HL-60 (cell line): ENCODE results near the gene ADAM12.

Source experiments
- DNase-seq, 2 experiments: peaks; one replicate each; pipeline ENCODE4 v3.0.0-alpha.2; 2010 to 2020; ENCODE audit warnings: low read depth in 1 of 2, low spot score in 1 of 2
- H3K27ac ChIP-seq: fragments of 250-450 bp; sonication (Bioruptor Pico); replicated peaks from 2 replicates; pipeline ENCODE4 v1.5.1; 2020; ENCODE audit warnings: mild to moderate bottlenecking, moderate library complexity
- H3K27me3 ChIP-seq: fragments of 250-450 bp; sonication (Bioruptor Pico); 2 replicates; pipeline ENCODE4 v1.5.1; 2021; ENCODE audit warnings: mild to moderate bottlenecking, moderate library complexity; ENCODE audit not compliant: insufficient read depth, poor library complexity, severe bottlenecking
- H3K4me3 ChIP-seq: replicated peaks from 2 replicates; pipeline ENCODE4 v1.5.1; 2011; ENCODE audit warnings: mild to moderate bottlenecking, control low read depth, low read length; ENCODE audit not compliant: insufficient read depth
- GABPA ChIP-seq: IDR thresholded peaks from 2 replicates; pipeline ENCODE4 v1.6.1; 2012; ENCODE audit warnings: low read depth
- POLR2AphosphoS5 ChIP-seq: IDR thresholded peaks from 2 replicates; pipeline ENCODE4 v1.6.1; 2012; ENCODE audit warnings: low read depth
- REST ChIP-seq: IDR thresholded peaks from 2 replicates; pipeline ENCODE4 v1.6.1; 2012; ENCODE audit warnings: low read depth; ENCODE audit not compliant: insufficient replicate concordance
- SPI1 ChIP-seq: IDR thresholded peaks from 2 replicates; pipeline ENCODE4 v1.6.1; 2012; ENCODE audit warnings: low read depth, mild to moderate bottlenecking, borderline replicate concordance
- TF ChIP-seq, protein P1 (sequence below): IDR thresholded peaks from one replicate; pipeline ENCODE4 v1.5.1; 2011; ENCODE audit warnings: low read length, control low read depth, inconsistent platforms; ENCODE audit not compliant: insufficient read depth

The ADAM12 gene

DNA sequence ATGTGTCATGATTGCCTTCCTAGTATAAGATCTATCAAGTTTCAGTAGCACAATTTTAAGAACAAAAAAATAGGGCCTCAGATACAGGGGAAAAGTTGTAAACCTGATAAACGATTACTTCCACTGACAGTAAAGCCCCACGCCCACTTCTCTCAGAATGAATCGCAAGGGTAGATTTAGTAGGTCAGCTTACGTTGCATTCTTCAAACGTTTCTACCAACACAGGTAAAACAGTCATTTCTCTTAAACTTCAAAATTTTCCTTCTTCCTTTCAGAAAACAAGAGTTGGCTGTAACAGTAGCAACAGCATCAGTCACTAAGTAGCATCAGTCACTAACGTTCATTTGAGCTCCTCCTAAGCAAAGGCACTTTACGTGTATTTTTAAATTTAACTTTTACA, 221.5 kb downstream of the ADAM12 start:
- TF ChIP-seq, protein P1, sequence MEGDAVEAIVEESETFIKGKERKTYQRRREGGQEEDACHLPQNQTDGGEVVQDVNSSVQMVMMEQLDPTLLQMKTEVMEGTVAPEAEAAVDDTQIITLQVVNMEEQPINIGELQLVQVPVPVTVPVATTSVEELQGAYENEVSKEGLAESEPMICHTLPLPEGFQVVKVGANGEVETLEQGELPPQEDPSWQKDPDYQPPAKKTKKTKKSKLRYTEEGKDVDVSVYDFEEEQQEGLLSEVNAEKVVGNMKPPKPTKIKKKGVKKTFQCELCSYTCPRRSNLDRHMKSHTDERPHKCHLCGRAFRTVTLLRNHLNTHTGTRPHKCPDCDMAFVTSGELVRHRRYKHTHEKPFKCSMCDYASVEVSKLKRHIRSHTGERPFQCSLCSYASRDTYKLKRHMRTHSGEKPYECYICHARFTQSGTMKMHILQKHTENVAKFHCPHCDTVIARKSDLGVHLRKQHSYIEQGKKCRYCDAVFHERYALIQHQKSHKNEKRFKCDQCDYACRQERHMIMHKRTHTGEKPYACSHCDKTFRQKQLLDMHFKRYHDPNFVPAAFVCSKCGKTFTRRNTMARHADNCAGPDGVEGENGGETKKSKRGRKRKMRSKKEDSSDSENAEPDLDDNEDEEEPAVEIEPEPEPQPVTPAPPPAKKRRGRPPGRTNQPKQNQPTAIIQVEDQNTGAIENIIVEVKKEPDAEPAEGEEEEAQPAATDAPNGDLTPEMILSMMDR = no peak
- TF ChIP-seq REST (no peak), SPI1 (no peak), POLR2AphosphoS5 (no peak), GABPA (no peak)
- no peaks in the 10 kb centered on the region for H3K27me3 ChIP-seq
- no peak overlapping the region for H3K4me3 ChIP-seq
- no peak for DNase-seq
- H3K27ac ChIP-seq = no peak overlapping the region

DNA sequence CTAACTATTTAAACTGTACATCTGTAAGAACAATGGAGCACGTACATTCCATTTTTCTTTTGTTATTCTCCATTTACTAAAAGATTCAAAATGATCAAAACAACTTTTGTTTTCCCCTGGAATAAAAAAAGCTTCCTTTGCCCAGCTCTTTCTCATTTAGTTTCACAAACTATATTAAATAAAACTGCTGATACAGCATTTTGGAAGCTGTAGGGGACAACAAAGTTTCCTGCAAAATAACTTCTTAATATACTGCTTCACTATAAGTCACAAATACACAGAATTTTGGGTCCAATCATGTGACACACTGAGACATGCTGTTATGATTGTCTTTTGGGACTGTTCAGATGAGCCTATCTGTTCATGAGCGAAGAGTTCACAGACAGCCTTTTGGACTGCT, 222.4 kb downstream of the ADAM12 start:
- H3K27ac ChIP-seq = no peak overlapping the region
- no peaks in the 10 kb centered on the region for H3K27me3 ChIP-seq
- TF ChIP-seq, protein P1 = no peak
- TF ChIP-seq REST (no peak), SPI1 (no peak), POLR2AphosphoS5 (no peak), GABPA (no peak)
- no peak for DNase-seq
- no peak overlapping the region for H3K4me3 ChIP-seq

DNA sequence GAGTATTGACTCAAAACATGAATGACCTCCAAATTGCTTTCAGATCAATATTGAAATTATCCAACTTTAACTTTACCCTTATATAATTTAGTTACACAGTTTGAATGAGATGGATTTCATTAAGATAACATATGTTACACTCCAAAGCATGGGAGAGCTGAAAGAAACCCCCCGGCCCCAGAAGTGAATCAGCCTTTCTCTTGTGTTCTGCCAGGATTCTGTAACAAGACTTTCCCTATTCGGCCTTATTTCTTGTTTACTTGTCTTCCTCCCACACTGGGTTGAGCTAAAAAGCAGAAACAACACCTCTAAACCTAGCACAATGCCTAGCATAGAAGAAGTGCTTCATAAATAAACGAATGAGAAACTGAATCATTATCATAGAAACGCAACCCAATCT, 224.8 kb downstream of the ADAM12 start:
- DNase-seq = no peak
- H3K4me3 ChIP-seq = no peak overlapping the region
- no peak overlapping the region for H3K27ac ChIP-seq
- no peaks in the 10 kb centered on the region for H3K27me3 ChIP-seq
- TF ChIP-seq, protein P1 = no peak
- no peak for TF ChIP-seq POLR2AphosphoS5
- no peak for TF ChIP-seq GABPA
- TF ChIP-seq SPI1 = no peak
- no peak for TF ChIP-seq REST
